Lower leg skin (tissue), 3 donors: Measurements from ENCODE around the gene SCN1B.

Experiments used
- POLR2A ChIP-seq, 2 donors: fragments of 450-650 bp; IDR thresholded peaks; one replicate each; pipeline ENCODE4 v1.6.1; 2016 to 2017; ENCODE audit warnings: antibody characterized with exemption in 2 of 2, mild to moderate bottlenecking in 1 of 2, moderate library complexity in 1 of 2
- TF ChIP-seq, protein P1 (sequence below), 3 donors: fragments of 450-650 bp; IDR thresholded peaks; one replicate each; pipeline ENCODE4 v1.5.1; 2016; ENCODE audit warnings: antibody characterized with exemption in 3 of 3, mild to moderate bottlenecking in 3 of 3, moderate library complexity in 2 of 3

DNA sequence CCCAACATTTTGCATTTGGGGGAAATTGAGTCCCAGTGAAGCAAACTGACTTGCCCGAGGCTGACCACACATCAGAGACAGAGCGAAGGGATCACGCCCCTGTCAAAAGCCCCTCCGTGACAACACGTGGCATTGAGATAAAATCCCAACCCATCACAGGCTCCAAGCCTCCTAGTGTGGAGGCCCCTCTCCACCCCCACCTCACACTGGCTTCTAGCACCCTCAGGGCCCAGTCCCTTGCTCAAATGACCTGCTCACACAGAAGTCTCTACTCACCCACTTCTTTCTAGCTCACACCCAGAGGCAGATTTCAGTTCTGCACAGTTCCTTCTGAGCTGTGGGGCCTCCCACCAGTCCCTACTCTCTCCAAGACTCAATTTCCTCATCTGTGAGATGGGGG is 21.5 kb downstream of the SCN1B start:
- no peak for TF ChIP-seq POLR2A (IDR thresholded peaks at IDR 0.05)
- TF ChIP-seq, protein P1, sequence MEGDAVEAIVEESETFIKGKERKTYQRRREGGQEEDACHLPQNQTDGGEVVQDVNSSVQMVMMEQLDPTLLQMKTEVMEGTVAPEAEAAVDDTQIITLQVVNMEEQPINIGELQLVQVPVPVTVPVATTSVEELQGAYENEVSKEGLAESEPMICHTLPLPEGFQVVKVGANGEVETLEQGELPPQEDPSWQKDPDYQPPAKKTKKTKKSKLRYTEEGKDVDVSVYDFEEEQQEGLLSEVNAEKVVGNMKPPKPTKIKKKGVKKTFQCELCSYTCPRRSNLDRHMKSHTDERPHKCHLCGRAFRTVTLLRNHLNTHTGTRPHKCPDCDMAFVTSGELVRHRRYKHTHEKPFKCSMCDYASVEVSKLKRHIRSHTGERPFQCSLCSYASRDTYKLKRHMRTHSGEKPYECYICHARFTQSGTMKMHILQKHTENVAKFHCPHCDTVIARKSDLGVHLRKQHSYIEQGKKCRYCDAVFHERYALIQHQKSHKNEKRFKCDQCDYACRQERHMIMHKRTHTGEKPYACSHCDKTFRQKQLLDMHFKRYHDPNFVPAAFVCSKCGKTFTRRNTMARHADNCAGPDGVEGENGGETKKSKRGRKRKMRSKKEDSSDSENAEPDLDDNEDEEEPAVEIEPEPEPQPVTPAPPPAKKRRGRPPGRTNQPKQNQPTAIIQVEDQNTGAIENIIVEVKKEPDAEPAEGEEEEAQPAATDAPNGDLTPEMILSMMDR (IDR thresholded peaks at IDR 0.05): no peak
